GM19328 (cell line): ENCODE data around the gene CBR4.
A peak's percentile ranks its signal among the peaks of the same experiment; 100 is the strongest.

Experiments used
- ATAC-seq: cut with Tn5 transposase; IDR thresholded peaks from one replicate; pipeline ENCODE4 v1.9.1; 2021; ENCODE audit warnings: mild to moderate bottlenecking, moderate library complexity; ENCODE audit not compliant: unreplicated experiment

Gene CBR4

DNA sequence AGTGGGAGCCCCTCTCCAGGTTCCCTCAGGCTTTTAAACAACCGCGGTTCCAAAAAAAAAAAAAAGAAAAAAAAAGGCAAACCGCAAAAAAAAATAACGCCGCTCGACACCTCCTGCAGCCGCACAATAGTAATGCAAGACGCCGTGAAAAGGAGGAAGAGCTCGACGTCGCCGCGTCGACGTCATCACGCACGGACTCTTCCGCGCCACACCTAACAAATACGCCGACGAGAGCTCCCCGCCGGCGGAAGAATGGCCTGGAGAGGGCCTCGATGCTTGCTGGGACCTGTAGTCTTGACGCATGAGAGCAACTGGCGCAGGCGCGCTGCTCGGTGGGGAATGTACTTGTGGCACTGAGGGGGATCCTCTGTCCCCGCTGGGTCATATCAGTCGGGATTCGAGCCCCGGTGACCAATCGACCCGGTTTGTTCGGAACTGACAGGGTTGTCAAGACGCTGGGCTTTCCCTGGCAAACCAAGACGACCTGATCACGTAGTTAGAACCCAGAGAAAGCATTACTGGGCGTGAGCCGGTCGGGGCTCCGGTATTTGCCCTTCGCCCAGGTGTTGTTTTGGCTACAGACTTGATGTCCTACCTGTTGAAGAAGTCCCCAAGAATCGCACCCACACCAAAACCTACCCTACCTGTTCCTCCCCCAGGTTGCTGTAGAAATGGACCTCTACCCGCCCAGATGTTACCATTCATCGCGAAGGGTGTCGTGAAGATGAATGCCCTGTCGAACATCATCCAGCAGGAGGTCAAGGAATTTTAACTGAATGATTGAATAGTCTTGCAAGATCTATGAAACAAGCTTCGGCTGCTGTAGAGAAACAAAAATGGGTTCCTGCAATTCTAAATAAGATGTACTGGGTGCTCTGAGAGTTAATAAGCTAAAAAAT is at the start of gene CBR4:
CBR4 (minus strand) TSS at position 131 of the 899 bp plus-strand sequence. CDS start 166 bp downstream, outside the sequence.
- peak; percentile 99 for ATAC-seq

DNA sequence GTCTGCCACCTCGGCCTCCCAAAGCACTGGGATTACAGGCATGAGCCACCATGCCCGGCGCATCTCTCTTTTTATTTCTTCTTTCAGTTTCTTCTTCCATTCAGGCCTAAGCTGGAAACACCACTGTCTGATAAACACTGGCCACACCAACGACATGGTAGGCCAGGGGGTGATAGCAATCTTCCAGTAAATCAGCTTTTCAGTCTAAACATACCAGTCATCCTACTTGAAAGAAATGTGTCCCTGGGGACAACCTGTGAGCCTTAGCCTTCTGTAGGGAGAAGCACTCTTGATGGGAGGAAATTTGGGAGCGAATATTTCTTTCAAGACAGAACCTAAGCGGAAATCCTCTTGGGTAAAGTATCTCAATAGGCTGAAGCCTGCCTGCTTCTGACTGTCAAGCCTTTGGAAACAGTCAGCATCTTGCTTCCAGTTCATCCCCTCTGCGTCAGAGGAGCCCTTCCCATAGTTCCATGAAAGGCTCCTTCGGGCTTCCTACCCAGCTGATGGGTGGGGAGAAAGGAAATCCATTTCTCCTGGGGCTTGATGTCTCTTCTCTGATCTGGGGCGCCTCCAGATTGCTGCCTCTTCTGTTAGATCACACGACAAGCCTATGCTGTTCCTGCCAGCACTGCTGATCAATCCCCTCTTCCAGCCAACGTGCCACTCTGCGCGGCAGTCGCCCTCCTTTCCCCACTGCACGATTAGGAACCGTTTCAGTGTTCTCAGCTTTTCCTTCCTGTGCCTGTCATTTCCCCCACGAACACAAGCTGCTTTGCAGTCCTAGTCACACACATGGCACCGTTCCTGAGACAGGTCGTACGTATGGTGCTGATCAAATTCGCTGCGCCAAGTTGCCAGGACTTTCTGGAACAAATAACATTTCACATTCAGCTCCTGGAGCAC is 49.5 kb upstream of the CBR4 start:
- no peak for ATAC-seq

- ATAC-seq: no peak
Measured at GRCh38 chr4:169058312-169058711, 48.3 kb upstream of the CBR4 start.

DNA sequence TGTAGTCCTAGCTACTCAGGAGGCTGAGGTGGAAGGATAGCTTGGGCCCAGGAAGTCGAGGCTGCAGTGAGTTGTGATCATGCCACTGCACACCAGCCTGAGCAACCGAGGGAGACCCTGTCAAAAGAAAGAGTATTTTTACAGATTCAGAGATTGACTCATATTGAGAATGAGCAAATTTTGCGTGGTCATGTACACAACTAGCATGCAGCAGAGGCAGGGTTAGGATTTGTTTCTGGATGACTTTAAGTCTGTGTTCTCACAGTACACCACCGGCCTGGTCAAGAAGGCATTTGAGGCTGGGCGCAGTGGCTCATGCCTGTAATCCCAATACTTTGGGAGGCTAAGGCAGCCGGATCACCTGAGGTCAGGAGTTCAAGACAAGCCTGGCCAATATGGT is 44.8 kb upstream of the CBR4 start:
- no peak for ATAC-seq

DNA sequence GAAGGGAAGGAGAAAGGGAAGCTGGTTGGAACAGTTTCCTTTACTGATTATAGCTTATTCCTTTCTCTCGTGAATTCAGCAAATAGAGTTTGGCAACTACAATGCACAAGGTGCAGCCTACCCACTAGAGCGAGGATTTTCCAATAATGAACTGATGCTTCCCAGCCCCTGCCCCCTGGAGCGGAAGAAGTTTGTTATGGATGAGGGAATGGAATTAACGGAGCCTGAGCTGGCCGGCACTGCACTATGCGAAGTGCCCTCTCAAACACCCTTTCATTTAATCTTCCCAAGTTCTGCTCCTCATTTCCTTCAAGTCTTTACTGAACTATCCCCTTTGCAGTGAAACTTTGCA is 42.5 kb upstream of the CBR4 start:
- no peak for ATAC-seq

DNA sequence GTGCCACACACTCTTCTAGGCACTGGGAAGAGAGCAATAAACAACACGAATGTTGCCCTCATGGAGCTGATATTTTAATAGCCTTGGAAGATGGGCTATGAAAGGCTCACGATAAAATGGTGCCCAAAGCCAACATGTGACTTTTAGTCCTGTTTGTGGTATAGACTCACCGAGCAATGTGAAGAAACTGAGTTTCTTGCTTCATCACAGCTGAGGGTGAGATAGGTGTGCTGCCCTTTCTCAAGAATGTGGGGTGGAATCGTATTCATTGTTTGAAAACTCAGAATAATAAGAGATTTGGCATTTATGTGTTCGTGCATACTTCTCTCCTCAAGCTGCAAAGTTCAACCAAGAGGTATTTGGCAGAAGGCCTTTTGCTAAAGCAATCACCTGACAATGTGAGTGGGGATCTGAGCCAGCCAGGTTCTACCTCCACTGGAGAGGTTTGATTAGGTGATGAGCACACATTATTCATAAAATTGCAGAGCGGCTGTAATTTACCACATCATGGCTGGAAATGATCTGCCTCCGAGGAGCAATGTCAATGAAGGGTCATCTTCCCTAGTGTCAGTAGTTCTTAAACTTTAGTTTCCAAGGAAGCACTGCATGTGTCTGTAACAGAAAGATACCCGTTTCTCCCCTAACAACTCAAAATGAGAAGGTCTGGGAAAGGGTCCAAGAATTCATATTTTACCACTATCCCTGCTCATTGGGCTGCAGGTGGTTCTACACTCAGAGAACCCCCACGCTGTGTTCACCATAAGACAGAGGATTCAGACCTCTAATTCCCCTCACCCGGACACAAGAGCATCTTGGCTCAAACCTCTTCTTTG is 41.9 kb upstream of the CBR4 start:
- no peak for ATAC-seq

GRCh38 chr4:169050881-169051760 is 41.1 kb upstream of the CBR4 start:
- ATAC-seq: no peak

DNA sequence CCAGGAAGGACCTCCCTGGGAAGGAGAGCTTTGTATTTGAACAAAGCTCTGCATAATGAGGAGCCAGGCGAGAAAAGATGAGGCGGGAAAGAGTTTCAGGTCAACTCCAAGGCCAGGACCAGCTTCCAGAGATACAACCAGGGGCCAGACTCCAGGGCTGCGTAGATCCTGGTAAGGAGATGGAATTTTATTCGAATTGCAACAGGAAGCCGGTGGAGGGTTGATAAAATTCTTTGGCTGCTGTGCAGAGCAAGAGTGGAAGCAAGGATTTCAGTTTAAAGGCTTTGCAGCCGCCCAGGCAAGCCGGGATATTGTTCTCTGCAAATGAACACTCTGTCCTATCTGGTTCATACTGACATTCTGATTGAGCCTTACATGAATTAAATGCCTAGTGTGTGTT is 40.2 kb upstream of the CBR4 start:
- ATAC-seq: no peak

GRCh38 chr4:169048868-169049414 is 38.9 kb upstream of the CBR4 start:
- no peak for ATAC-seq

DNA sequence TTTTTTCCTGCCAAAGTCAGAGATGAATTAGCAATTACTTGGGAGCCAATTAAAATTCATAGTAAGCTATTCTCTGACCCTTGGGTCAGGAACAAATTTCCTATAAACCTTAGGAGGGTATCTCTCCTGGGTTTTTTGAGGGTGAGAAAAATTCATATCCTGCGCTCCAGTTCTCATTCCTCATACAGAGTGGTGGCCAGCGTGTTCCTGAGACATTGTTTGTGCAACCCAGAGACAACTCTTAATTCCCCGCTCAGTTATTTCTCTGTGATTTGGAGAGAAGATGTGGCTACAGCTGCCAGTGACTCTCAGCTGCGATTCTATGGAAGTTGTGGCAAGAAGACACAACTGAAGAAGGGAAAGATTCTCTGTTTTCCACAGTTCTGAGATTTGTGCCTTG is 37.9 kb upstream of the CBR4 start:
- no peak for ATAC-seq

DNA sequence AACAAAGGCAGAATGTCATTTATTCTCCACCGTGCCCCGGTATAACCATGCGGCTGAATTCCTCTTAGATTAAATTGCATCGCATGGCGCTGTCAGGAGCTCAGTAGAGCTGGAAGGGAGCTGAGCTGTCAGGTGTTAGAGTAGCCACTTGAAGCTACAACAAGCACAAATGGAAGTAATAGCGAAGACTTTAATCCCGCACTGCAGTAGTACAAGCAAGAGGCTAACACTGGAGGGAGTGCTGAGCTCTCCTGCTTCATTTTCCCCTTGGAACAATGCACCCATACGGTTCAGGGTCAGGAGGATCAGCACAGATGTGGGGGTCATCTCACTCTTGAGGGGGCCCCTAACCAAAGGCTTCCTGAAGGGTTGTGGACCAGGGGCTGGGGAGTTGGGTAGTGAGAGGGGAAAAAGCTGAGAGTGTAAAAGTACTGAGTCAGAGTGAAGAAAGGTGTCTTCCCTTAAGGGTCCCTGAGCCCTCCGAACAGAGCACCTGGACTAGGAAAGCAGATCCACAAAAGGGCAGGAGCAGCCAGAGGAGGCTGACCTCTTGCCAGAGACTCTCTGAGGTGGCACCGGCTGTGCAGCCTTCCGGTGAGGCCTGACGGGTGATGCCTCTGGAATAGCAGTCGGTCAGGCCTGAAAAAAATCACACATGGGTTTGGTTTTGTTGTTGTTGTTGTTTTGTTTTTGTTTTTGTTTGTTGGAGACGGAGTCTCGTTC is 36.0 kb upstream of the CBR4 start:
- ATAC-seq: no peak

GRCh38 chr4:169044714-169045447 is 34.8 kb upstream of the CBR4 start:
- no peak for ATAC-seq

DNA sequence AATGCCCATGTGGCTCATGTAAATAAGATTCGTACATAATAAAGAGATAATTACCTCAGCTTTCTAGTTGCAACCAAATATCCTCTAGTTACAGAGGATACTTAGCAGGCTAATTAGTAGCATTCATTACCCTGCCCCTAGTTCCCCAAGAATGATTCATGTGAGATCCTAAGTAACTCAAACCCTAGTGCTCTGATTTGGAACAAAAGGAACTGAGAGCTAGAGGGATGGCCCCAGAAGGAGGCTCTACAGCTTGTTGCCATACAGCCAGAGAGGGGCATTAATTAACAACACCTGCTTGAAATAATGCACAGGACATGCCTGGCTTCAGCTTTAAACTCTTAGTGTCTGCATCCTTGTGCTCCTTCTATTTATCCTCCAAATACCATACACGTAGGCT is 32.6 kb upstream of the CBR4 start:
- ATAC-seq: no peak

- no peak for ATAC-seq
Measured at GRCh38 chr4:169040559-169041261, 30.7 kb upstream of the CBR4 start.

GRCh38 chr4:169039251-169039954 is 29.3 kb upstream of the CBR4 start:
- ATAC-seq: no peak

DNA sequence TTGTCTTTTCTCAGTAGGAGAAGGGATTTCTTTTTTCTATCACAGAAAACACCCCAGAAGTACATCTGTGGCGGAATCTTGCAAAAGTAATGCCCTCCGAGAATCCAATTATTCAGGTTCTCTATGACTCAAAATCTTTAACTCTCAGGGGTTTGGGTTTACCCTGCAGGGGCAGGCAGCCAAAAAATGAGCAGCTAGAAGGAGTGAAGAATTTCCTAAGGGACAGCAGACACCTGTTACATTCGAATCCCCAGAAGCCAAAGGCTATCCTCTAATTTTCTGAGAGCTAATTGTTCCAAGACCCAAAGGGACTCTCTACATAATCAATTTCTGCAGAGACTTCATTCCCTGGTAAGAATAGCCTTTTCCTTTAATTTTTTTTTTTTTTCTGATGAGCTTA is 27.5 kb upstream of the CBR4 start:
- no peak for ATAC-seq
